CD4-positive, alpha-beta T cell treated with Interleukin-17A for 4 hours (primary cell): ENCODE results near the gene ZNF385A.

Experiments
- DNase-seq: peaks from one replicate; pipeline ENCODE4 v3.0.0-alpha.2; 2020; ENCODE audit warnings: mixed read lengths

ZNF385A gene, protein sequence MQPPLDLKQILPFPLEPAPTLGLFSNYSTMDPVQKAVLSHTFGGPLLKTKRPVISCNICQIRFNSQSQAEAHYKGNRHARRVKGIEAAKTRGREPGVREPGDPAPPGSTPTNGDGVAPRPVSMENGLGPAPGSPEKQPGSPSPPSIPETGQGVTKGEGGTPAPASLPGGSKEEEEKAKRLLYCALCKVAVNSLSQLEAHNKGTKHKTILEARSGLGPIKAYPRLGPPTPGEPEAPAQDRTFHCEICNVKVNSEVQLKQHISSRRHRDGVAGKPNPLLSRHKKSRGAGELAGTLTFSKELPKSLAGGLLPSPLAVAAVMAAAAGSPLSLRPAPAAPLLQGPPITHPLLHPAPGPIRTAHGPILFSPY

DNA sequence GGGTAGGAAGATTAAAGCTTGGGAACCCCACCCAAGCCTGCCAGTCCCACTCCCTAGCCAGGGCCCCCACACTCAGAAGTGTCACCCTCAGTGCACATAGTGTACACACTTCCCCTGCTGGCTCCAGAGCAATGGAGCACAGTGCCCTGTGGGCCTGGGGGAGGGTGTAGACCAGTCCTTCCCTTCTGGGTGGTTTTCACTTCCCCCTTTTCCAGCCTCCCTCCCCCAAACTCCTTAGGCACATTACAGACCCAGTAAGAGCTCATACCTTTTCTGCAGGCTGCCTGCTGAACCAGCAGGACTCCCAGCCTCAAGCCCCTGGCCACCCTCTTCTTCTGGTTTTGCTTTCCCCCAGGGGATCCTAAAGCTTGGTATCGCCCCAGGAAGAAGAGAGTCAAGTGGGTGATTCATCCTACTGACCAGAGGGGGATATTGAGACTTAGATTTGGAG is at the start of gene ZNF385A:
Gene ZNF385A (minus strand): TSS at position 143 of the 451 bp plus-strand sequence. CDS start 219 bp downstream, outside the sequence.
- DNase-seq = no peak

DNA sequence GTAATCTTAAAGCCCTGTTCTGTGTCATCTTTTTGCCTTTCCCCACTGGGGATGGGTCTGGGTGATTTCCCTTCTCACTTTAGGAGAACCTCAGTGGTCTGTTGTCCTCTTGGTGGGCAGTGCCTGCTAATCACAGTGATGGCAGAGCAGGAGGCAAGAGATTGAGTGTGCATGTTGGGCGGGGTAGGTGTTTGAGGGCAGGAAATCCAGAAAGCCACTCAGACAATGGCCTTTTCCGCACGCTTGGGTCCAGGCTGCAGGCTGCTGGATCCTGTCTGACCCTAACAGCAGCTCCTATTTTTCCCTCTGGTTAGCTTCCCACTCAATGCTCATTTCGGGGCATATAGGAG is 48.3 kb upstream of the ZNF385A start:
- no peak for DNase-seq

DNA sequence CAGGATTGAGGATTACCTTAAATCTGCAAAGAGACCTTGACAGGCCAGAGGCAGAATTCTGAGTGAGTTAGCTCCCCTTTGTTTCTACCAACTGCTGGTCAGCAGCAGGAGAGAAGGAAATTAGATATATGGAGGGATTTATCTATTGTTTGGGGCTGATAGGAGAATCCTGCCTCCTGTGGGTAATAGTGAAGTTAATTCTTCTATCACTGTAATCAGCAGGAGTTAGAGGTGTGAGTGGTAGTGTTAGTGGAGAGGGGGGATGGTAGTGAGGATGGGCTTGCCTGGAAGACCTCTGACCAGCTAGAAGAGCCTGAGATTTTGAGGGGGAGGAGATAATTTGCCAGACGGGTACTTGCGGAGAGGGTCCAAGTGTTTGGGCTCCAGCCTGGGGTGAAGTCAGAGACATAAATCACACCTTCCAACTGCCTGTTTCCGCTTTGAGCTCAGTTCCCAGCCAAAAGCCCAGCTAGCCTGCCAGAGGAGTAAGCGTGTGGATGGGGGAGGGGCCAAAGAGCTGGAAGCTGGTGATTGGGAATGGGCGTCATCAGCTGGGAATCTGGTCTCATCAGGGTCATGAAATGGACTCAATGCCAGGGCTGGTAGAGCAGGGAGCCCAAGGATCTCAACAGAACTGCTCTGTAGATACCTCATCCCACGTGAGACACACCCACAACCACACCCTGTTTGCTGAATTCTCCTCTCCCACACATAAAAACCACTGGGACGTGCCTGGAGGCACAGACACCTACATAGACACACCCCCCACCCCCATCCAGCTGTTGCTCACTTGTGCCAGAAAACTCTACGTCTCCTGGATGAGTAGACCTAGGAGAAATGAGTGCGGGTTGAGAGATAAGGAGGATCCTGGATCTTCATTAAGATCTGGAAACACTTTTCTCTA is 47.6 kb upstream of the ZNF385A start:
- DNase-seq = no peak

DNA sequence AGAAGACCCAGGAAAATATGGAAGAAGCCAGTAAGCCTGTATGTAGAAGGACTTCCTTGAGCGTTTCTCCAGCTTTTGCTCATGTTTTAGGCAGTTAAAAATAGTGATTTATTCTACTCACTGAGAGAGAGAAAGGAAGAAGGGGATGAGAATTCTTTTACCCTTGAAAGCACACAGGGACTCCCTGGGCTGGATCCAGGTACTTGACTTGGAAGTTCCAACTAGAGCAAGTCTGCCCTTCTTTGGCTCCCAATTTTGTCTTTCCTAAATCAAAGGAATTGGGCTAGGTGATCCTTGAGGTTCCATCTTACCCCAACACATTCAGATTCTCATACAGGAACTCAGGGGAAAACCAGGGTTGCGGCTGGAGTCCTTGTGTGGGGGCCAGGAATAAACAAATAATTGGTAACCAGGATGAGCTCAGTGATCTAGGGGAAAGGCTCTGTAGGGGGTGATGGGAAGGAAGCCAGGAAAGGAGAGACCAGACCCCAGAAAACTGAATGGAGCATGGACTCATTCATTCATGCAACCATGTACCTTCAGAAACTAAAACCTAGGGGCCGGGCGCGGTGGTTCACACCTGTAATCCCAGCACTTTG is 46.0 kb upstream of the ZNF385A start:
- no peak for DNase-seq

DNA sequence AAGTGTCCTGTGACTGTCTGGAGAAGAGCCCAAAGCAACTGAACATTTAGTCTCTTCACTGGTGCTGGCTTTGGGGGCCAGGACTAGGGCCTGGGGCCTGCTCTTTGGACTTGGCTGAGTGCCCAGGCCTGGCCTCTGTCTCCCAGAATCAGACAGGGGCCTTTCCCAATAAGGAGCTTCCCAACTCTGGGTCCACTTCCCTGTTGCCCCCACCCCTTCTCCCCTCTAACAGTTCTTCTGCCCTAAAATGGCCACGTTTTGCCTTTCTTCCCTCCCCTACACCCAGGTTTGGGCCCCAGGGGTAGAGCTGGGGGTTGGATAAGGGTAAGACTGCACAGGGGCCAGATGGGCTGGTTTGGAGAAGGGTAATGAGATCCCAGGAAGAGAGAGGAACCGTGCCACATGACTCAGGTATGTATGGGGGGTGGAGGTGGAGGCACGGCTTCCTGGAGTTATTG is 44.5 kb upstream of the ZNF385A start:
- DNase-seq = no peak

DNA sequence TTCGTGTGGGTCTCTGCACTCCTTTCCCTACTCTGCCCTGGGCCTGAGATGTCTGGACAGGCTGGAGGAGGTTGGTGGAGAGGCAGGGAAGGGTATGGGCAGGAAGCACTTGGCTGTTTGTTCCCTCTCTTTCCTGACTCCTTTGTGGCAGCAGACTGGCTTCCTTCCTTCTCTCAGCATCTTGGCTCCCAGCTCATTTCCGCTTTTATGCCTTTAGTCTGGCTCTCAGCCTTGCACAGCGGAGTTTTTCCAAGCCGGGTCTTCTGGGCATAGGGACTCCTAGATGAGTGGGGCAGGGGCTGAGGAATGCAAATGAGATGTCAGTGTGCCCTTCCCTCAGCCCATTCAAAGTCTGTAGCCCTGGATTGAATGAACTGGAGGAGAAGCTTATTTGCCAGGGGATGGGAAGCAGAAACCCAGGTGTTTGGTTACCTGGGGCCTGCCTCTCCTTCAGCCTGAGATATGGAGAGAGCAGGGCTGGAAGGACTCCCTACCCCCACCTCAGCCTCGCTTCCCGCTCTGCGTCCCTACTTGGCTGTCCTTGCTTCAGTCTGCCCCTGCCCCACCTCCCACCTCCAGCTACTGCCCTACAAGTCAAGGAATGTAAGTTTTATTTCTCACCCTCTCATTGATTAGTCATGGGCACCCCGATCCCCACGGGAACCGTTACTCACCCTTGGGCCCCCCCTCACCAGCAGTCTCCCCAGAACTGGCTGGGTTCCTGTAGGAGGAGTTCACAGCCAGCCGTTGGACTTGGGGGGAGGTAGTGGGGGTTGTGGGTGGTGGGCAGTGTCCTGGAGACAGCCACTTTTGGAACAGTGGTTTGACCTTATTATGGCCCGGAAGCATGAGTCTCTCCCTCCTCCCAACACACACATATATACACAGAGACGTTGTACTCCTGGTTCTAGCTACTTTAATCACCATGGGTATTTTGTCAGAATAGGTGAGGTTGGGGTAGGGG is 43.8 kb upstream of the ZNF385A start:
- DNase-seq = peak; percentile 43

DNA sequence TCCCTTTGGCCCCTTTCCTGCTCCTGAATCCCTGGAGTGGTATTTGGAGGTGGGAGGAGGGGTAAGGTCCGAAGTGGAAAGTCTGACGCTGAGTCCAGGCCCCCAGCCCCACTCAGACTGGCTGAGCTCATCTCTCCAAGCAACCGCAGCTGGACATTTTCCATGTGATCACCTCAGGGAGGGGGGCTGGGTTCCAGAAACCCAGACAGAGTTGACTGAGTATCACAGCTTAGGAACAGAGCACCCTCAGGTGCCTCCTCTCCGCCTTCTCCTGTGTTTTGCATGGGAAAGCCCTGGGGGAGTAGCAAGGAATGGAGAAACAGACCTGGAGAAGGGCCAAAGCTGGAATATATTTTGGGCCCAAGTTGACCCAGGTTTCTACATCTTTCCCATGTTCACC is 42.6 kb upstream of the ZNF385A start:
- no peak for DNase-seq

DNA sequence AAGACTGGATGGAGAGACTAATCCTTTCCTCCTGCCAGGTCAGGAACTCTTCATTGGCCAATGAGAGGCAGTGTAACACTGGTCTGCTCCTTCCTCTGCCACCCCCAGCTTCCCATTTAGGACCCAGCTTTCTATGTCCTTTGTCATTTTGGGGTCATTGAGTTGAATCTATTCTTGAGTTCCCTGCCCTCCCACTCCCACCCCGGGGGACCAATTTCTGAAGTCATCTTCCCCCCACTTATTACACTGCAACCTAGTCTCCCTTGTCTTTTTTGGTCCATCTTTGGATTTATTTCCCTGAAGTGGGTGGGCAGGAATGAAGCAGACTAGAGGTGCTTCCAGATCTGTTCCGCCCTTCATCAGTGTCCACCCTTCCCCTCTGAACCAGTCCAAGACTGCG is 42.2 kb upstream of the ZNF385A start:
- DNase-seq = no peak

DNA sequence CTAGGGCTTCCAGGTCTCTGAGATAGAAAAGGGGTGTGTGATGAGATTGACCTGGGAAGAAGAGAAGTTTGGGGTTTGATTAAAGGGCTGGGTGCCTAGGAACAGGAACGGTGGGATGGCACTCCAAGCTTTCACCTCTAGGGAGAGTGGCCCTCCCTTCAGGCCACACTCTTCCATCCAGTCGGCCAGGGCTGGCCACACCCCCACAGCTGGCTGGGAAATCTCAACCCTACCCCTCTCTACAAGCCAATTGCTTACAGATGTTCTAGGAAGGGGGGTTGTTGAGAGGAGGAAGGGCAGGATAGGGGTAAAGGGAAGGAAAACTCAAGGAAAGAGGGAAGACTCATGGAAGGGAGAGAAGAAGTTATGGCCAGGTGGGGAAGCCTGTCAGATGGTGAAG is 41.2 kb upstream of the ZNF385A start:
- no peak for DNase-seq

DNA sequence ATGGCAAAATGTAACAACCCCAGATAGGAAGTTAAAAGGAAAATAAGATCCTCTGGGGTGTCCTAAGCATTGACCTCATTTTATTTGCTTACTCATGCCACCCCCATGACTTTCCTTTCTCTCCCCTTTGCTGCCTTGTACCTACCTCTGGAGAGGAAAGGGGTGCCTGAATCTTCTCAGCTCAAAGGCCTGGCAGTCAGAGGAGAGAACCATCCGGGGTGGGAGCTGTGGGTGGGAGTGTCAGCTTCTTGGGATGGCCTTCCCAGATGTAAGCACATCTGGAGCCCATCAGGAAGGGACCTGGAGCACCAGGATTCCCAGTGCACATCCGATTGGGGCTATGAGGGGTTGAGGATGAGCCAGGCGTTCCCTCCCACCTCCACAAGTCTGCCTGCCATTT is 39.7 kb upstream of the ZNF385A start:
- DNase-seq = no peak

DNA sequence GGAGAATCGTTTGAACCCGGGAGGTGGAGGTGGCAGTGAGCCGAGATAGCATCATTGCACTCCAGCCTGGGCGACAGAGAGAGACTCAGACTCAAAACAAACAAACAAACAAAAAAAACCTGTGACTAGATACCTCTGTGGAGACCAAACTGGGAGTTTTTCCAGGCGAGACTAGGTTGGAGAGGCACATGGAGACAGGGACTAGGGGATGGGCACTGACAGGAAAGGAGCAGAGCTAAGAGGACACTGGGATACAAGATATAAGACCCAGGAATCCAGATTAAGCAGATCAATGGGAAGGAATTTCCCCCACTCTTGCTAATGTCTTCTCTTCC is 39.2 kb upstream of the ZNF385A start:
- no peak for DNase-seq

DNA sequence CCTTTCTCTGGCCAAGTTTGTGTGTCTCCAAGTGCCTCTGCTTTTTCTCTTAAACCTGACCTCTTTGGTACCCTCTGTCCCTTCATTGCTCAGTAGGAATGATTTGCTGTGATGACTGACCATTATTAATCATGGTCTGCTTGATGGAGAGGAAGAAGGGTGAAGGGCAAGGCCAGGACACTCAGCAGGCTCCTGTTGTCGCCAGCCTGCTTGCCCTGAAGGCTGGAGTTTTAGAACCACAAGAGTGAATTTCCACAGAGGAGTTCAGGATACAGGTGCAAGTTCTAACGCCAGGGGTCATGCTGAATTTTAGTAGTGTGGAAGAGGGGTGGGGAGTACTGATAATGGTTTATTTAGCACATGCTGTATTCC is 37.3 kb upstream of the ZNF385A start:
- DNase-seq = no peak

DNA sequence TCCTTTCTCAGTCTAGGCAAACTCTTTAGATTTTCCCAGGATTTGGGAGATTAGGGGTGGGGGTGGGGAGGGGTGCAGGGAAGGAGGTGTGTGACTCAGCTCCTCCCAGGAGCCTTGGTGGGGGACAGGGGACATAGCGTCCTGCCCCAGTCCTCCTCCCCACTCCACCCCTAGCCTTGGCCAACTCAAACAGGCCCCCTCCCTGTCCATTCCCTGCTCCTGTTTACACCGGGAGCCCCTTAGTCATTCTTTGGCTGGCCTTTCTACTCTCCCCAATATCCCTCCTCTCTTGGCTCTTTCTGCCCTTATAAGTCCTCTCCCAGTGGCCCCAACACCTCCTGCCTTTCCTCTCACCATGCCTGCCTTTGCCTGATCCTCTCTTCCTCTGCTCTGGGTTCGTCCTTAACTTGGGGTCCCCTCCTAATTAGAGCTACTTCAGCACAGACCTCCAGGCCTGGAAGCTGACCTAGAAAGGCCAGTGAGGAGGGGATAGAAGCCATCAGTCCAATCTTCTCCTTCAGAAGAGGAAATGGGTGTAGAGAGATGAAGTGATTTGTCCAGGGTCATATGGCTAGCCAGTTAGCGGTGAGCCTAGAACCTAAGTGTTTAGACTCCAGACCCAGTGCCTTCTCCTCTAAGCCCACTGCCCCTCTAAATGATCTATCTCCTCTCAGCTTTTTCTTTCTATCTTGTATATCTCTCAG is 36.8 kb upstream of the ZNF385A start:
- no peak for DNase-seq

DNA sequence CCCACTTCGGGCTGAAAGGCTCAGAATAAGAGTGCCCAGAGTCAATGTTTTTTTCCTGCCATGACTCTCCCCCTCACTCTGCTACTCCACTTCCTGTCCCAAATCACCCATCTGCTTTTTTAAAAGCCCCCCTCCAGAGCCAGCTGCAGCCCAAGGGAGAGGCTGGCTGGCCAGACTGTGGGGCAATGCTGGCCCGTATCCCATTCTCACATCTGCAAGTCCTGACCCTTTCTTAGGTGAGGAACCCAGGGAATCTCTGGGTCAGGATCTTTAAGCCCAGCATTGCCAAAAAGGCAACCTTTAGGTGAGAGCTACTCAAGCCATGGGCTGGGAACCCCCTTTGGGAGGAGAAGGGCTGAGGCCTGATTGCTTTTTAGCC is 36.2 kb upstream of the ZNF385A start:
- DNase-seq = no peak

DNA sequence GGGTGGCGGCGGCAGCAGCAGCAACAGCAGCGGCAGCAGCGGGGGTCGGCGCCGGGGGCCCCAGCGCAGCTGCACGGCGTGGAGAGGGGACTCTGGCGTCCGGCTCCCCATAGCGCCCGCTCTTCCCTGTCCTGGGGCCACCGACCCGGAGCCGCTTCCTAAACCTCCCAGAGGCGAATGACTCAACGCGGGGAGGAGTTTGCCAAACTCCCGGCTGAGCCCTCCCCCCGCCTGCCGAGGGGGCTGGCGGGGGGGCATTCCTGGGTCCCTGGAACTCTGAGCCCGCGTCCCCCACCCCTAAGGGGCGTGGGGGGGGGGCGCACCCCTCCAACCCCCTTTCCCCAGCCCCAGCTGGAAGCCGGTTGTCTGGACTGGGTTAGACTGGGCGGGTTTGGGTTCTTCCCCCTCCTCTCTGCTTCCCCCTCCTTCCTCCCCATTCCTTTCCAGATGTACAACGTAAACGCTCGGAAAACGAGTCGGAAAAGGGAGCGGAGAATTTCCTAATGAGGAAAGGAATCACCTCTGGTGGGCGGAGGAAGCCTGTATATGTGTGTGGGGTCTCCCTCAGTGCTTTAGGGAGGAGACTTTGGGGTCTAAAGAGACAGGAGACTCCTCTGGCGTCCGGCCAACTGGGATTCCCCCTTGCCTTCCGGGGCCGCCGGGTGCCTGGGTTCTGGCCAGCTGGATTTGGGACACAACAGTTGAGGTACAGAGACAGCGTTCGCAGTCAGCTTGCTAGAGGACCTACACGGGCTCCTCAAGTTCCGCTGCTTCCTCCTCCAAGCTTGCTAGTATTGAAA is 34.8 kb upstream of the ZNF385A start, which contains the start of gene ITGA5:
Gene ITGA5 (minus strand): TSS at position 179 of the 800 bp plus-strand sequence. CDS start 68 bp downstream, at position 111.
- DNase-seq = peak; percentile 74

DNA sequence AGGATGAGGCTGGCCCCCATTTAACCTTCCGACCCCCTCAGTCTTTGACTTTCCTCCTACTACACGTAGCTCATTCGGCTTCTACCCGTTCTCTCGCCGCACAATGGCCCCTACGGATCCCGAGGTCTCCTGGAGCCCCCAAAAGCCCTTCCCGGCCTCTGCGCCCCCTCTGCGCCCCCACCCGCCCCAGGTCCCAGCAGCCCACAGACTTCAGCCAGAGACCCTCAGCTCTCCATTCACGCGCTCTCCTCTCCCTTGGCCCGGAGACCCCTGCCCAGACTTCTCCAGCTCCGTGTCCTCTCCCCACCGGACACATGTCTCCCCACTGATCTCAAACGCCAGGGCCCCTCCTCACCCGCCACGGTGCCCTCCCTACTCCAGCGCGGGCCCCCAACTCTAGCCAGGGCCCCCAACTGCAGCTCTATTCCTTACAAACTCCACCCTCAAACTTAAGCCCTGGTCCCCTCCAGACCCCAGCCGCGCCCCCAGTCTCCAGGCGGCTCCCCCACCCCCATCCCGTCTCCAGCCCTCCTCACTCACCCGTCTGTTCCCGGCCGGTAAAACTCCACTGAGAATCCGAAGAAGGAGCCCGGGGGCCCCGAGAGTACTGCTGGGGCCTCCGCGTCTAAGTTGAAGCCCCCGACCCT is 34.0 kb upstream of the ZNF385A start:
- DNase-seq = no peak

DNA sequence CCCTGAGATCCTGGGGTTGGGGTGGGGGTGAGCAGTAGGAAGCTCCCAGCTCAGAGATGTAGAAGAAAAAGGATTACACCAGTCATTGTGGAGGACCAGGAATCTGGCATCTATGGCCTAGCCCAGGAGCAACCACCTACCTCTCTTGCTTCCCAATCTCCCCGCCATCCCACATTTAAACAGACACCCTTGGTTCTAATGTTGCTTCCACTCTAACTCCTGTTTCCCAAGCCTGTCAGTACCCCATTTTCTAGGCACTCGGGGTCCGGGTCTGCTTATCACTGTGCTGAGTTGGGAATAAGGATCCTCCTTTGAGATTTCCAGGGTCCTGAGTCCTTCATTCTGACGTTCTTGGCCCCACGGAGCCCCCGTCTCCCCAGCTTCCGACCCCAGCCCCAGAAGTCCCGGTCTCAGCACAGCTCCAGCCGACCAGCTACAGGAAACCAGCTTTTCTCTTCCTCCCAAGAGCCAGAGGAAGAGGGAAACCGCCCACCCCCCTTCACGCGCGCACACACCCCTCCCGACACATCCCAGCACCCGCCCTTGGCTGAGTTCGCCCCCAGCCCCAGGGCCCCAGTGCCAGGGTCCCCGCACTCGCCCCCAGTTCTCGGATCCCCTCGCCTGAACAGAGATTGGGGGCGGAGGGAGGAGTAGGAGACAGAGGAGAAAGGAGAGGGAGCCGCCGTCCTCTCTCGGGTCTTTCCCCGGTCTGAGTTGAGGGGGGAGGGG is 33.3 kb upstream of the ZNF385A start:
- peak; percentile 55 for DNase-seq

DNA sequence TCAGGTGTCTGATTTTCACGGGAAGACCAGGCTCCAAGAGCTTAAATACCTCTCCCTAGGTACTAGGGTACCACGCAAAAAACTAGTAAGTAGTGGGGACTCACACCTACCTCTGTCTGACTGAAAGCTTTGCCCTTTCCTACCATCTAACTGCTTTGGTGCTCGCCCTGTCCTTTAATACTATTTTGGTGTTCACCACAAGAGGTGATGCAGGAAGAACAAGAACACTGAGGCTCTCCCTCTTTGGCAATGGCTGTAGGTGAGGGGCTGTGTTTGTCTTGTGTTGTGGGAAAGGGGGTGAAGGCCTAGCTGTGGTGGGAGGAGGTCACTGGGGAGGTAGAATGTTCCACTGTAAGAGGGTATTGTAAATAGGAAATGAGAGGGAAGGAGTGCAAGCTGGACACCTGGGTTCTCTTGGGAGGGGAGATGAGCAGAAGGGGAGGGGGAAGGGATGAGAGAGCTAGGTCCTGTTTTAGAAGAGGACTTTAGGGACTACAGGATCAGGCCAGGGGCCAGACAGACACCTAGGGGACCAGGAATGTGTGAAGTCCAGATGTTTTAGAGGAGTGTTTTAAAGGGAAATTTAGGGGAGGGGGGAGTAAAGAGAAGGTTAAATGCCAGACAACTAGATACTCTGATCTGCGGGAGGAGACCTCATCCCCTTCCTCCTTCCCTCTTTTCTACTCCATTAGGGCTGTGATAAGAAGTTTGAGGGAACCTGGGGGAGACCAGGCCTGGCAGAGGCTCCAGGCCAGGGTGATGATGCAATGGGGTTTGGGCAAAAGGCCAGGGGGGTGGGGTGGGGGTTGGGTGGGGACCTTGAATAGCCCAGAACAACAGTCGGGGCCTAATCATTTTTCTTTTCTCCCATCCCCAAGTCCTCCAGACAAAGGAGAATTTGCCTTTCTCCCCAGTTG is 32.4 kb upstream of the ZNF385A start:
- DNase-seq = peak; percentile 50
